Neutrophil (primary cell): ENCODE measurements around the gene TSPAN4.

Experiments
- H3K27ac ChIP-seq: fragments of 200-600 bp; sonication (generic); 2 replicates; pipeline ENCODE4 v1.5.1; 2016; ENCODE audit warnings: mild to moderate bottlenecking, moderate library complexity
- H3K27me3 ChIP-seq: fragments of 200-600 bp; sonication (generic); 2 replicates; pipeline ENCODE4 v1.6.0; 2016; ENCODE audit warnings: mild to moderate bottlenecking
- H3K36me3 ChIP-seq: fragments of 200-600 bp; sonication (generic); 2 replicates; pipeline ENCODE4 v1.5.1; 2017
- H3K4me1 ChIP-seq, 2 experiments: fragments of 200-600 bp in 1 of 2; sonication (generic) in 1 of 2; 1 replicate in 1 of 2; 2 replicates in 1 of 2; pipeline versions ENCODE4 v1.5.1 to v1.6.1; 2013 to 2016; ENCODE audit warnings: low read depth in 1 of 2, low read length in 1 of 2, mild to moderate bottlenecking in 1 of 2, moderate library complexity in 1 of 2; ENCODE audit not compliant: control insufficient read depth in 1 of 2, insufficient read depth in 1 of 2
- H3K4me3 ChIP-seq, 2 experiments: fragments of 200-600 bp in 1 of 2; sonication (generic) in 1 of 2; 1 replicate in 1 of 2; 2 replicates in 1 of 2; pipeline ENCODE4 v1.5.1; 2013 to 2016; ENCODE audit warnings: low read depth in 1 of 2, low read length in 1 of 2, mild to moderate bottlenecking in 1 of 2, moderate library complexity in 1 of 2
- H3K9me3 ChIP-seq: fragments of 200-600 bp; sonication (generic); 2 replicates; pipeline ENCODE4 v1.5.1; 2016
- CTCF ChIP-seq: fragments of 200-600 bp; sonication (generic); IDR thresholded peaks from 2 replicates; pipeline ENCODE4 v1.5.1; 2016; ENCODE audit warnings: antibody characterized with exemption

Gene TSPAN4

GRCh38 chr11:839280-839623 lies 3.4 kb upstream of the TSPAN4 start:
- no peak overlapping the region for H3K4me3 ChIP-seq
- no peak for TF ChIP-seq CTCF
- peaks cover 35 to 48% of the 10 kb centered on the region in 2 experiments for H3K4me1 ChIP-seq
- no peak overlapping the region for H3K27ac ChIP-seq
- no peaks in the 10 kb centered on the region for H3K9me3 ChIP-seq
- peaks cover 46% of the 10 kb centered on the region for H3K36me3 ChIP-seq
- H3K27me3 ChIP-seq, result peaks cover 27% of the 10 kb centered on the region

GRCh38 chr11:839875-840617 lies 2.6 kb upstream of the TSPAN4 start:
- Histone ChIP-seq H3K4me1 (peaks cover 30 to 45% of the 10 kb centered on the region in 2 experiments), H3K27ac (no peak overlapping the region), H3K27me3 (peaks cover 27% of the 10 kb centered on the region), H3K4me3 (no peak overlapping the region), H3K9me3 (no peaks in the 10 kb centered on the region), H3K36me3 (peaks cover 46% of the 10 kb centered on the region)
- TF ChIP-seq CTCF, result no peak

GRCh38 chr11:841981-842369 lies 677 bp upstream of the TSPAN4 start:
- H3K36me3 ChIP-seq, result peaks cover 37% of the 10 kb centered on the region
- peak overlapping the region; percentile 93 for H3K27ac ChIP-seq

GRCh38 chr11:843086-843734 lies 558 bp downstream of the TSPAN4 start:
- Histone ChIP-seq H3K27me3 (peaks cover 55% of the 10 kb centered on the region), H3K4me3 (peak overlapping the region; percentile 71 to 75), H3K27ac (no peak overlapping the region), H3K4me1 (peaks cover 30 to 44% of the 10 kb centered on the region in 2 experiments), H3K36me3 (peaks cover 24% of the 10 kb centered on the region), H3K9me3 (no peaks in the 10 kb centered on the region)
- TF ChIP-seq CTCF, result no peak

More at GRCh38 chr11:841981-842369, 677 bp upstream of the TSPAN4 start:
- Histone ChIP-seq H3K4me3 (peak overlapping the region; percentile 71 to 75), H3K9me3 (no peaks in the 10 kb centered on the region), H3K4me1 (peaks cover 29 to 42% of the 10 kb centered on the region in 2 experiments), H3K27me3 (peaks cover 43% of the 10 kb centered on the region)
- no peak for TF ChIP-seq CTCF

- H3K36me3 ChIP-seq, result peaks cover 16% of the 10 kb centered on the region
- no peak overlapping the region for H3K27ac ChIP-seq
- H3K9me3 ChIP-seq, result no peaks in the 10 kb centered on the region
- no peak overlapping the region for H3K4me3 ChIP-seq
- H3K4me1 ChIP-seq, result peaks cover 38 to 53% of the 10 kb centered on the region in 2 experiments
- H3K27me3 ChIP-seq, result peaks cover 64% of the 10 kb centered on the region
- TF ChIP-seq CTCF, result no peak
Observed at GRCh38 chr11:843818-844692, 1.4 kb downstream of the TSPAN4 start.
